ENCODE results near the gene PRMT1.

DNA sequence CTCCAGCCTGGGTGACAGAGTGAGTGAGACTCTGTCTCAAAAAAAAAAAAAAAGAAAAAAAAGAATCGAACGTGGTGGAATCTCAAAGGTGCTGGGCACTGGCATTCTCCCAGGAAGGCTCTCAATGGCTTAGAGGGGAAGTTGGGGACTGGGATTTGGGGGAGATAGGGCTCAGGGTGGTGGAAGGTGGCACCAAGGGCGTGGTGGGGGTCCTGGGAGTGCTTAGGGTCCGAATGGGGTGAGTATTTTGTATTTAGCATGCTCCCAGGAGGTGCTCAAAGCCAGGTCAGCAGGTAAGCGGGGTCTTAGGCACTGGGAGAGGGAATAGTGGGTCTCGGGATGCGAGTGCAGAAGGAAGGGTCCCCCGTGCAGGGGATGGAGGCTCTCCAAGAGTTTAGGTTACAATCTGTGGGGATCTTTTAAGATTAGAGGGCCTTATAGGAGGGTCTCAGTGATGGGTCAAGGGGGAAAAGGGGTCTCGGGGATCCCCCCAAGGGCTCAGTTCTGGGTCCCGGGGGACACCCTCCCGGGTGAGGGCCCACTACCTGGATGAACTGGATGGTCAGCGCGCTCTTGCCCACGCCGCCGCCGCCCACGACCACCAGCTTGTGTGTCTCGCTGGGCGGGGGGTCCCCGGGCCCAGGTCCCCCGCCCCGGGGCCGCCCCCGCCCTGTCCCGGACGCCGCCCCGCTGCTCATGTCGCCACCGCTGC is 37.5 kb upstream of the PRMT1 start:
- no peak for TF ChIP-seq POLR2AphosphoS5 (IDR thresholded peaks at IDR 0.05)
- TF ChIP-seq CTCF (IDR thresholded peaks at IDR 0.05), result no peak
- TF ChIP-seq POLR2A (IDR thresholded peaks at IDR 0.05; ENCODE audit: low read depth), result peak; percentile 54

All from esophagus muscularis mucosa (tissue), 3 donors.